ENCODE data around the gene KLHL22. TPM values are rescaled to one million over a fixed set of nuclear protein-coding genes. Genes with fewer than 3 reads are reported as not detected.
"Not testable (repeated sequence)": the region's sequence is repeated elsewhere in the genome, so short reads cannot be mapped to it uniquely, and the experiment has no call there.

The KLHL22 gene
- total RNA-seq, 1 experiment from 2014 or later: 29.4 TPM

DNA sequence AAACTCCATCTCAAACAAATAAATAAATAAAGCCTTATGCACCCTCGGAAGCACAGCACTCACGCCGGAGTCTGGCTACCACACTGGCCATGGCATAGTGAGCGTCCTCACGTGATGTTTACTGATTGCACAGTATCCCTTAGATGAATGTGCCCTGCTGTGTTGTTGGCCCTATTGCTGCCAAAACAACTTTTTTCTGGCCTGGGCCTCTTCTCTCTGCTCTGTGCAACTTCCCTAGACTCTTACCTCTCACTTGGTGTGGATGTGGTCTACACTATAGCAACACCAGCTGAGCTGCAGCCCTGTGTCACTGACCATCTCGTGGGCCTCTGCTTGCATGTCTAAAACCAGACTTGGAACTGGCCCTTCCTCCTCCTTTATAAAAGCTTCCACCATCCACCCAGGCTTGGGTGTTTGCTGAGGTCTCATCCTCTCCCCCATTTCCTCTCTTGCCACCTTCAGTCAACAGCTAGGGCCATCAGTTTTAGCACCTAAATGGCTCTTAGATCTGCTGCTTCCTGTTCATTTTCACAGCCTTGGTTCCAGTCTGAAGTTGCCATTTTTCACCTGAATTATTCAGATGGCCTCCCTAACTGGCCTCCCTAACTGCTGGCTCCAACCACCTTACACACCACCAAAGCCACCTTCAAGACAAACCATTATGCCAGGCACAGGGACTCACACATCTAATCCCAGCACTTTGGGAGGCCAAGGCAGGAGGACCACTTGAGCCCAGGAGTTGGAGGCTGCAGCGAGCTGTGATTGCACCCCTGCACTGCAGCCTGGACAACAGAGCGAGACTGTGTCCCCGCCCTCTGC, 92.4 kb downstream of the KLHL22 start:
- DNase-seq (ENCODE audit: low read depth): no peak

GRCh38 chr22:20401376-20402014, 94.1 kb downstream of the KLHL22 start:
- no peak for DNase-seq (ENCODE audit: low read depth)

DNA sequence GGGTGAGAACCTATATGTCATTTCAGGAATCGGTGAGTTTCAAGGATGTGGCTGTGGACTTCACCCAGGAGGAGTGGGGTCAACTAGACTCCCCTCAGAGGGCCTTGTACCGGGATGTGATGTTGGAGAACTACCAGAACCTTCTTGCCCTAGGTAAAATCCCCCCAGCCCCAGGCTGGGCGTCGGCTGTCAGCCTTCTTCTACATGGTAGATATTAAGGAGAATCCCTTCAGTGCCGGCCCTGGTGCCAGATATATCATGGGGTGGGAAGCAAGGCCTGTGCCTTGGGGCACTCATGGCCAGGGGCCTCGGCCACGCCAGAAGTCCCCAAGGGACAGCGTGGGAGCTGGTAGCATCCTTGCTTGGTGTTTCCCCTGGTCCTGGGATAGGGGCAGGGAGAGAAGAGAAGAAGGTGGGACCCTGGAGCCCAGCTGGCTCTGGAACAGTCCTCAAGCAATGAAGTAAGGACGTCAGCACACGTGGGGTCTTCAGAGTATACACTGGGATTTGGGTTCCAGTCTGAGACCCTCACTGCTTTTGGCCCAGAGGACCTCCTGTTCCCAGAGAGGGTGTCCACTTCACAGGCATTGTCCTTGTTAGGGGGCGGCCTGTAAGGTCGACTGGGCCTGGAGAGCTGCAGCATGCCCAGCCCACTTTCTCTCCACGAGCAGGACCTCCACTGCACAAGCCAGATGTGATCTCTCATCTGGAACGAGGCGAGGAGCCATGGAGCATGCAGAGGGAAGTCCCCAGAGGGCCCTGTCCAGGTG, 94.8 kb downstream of the KLHL22 start:
- DNase-seq (ENCODE audit: low read depth): no peak

GRCh38 chr22:20399866-20400605, 95.6 kb downstream of the KLHL22 start:
- no peak for DNase-seq (ENCODE audit: low read depth)

- DNase-seq (ENCODE audit: low read depth): no peak
These were observed 97.2 kb downstream of the KLHL22 start for GRCh38 chr22:20398420-20398819.

GRCh38 chr22:20397498-20397897, 98.1 kb downstream of the KLHL22 start:
- DNase-seq (ENCODE audit: low read depth): no peak

DNA sequence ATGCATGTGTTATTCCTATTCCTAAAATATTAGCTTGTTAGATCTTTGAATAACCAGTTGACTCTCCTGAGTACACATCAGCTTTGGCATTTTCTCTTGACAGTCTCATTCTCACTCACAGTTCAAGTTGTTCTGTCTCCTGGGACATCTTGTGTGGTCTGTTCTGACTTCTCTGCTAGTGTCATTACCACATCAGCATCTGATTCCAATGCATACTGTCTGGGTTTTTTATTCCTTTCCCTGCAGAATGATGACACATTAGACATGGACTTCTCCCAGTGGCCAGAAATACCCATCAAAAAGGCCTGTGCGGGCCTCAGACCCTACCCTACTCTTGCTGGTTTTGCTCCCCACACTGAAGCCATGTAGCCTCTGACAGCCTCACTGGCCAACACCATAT, 99.0 kb downstream of the KLHL22 start:
- DNase-seq (ENCODE audit: low read depth): peak; percentile 71

DNA sequence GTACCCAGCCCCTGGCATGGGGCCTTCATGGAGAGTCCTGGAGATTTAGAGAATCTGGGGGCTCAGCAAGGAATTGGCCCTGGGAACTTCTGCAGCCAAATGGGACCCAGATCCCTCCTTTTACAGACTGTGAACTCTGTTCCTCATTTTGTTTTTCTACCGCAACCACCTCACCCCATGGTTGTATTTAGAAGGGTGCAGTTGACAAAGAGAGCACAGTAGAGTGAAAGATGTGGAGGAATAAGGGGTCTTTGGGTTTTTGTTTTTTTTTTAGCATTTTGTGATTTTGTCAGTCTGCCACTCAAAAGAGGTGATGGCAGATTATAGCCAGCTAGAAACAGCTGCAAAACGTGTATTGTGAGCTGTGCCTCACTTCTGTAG, 99.7 kb downstream of the KLHL22 start:
- no peak for DNase-seq (ENCODE audit: low read depth)

GRCh38 chr22:20395181-20395906, 100.3 kb downstream of the KLHL22 start:
- DNase-seq (ENCODE audit: low read depth): no peak

DNA sequence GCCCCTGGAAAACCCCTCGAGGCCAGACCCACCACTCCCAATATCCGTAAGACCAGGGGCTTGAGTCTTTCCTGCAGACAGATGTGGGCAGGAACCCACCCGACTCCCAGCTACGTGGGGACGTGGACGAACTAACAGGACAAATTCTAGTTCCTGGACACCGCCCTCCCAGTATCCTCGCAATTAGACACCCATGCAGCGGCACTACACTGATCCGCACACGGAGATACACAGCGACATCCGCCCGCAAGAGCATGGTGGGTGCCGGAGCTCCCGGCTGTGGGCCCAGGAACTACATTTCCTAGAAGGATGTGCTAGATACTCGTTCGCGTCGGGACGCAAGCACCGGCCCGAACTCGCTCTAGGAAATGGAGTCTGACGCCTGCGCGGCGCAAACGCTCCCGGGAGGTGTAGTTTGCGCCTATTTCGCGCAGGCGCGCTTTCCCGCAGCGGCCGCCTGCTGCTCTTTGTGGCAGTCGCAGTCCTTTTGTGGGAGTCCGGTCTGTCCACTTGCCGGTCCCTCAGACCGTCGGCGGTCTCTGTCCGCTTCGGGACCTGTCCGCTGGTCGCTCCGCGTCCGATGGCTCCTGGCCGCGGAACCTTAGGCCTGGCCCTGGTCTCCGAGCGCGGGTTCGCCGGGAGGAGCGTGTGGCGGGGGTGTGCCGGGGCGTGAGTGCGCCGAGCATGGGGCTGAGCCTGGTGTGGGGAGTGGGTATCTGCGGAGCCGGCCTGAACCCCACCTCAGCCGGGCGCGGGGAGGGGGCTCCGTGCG, 101.7 kb downstream of the KLHL22 start, which contains the start of gene ZNF74:
Gene ZNF74 (plus strand): TSS at position 447 of the 772 bp plus-strand sequence. CDS start 478 bp downstream, outside the sequence.
- DNase-seq (ENCODE audit: low read depth): peak; percentile 92

DNA sequence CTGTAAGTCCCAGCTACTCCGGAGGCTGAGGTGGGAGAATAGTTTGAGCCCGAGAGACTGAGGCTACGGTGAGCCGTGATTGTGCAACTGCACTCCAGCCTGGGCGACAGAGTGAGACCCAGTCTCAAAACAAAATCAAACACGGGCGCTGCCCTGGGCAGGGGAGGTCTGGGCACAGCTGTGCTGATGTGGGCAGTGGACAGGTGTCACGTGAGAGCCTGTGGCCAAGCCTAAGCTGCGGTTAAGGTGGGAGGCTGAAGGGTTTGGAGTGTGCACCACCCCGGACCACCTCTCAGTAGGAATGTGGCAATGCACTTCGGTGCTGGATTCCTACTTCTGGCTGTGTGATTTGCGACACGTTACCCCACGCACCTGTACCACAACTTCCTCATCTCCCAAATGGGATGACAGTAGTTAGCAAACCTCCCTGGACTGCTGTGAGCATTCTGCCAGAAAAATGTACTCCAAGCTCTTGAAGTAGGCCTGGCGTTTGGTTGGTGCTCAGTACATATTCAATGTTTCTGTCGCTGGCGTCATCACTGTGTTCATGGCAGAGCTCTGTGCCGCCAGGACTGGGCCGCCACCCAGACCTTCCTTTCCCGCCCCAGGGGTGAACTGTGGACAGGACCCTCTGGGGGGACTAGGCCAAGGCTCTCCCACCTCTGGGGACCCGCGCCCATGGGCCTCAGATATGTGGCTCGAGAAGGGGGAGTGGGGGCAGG, 102.5 kb downstream of the KLHL22 start:
- no peak for DNase-seq (ENCODE audit: low read depth)

DNA sequence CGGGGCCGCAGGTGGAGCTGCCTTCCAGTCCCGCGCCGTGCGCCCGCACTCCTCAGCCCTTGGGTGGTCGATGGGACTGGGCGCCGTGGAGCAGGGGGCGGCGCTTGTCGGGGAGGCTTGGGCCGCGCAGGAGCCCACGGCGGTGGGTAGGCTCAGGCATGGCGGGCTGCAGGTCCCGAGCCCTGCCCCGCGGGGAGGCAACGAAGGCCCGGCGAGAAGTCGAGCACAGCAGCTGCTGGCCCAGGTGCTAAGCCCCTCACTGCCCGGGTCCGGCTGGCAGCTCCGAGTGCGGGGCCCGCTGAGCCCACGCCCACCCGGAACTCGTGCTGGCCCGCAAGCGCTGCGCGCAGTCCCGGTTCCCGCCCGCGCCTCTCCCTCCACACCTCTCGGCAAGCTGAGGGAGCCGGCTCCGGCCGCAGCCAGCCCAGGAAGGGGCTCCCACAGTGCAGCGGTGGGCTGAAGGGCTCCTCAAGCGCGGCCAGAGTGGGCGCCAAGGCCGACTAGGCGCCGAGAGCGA, 103.2 kb downstream of the KLHL22 start:
- not testable (repeated sequence) for DNase-seq (ENCODE audit: low read depth)

Other genes starting within 250 kb of the KLHL22 start
- gene RTN4R, start 227.5 kb downstream of the KLHL22 start, total RNA-seq (2014; rRNA removed): 0.63 TPM in 1 of 2 replicates, not detected in the other
- 78.0 and 82.5 TPM in 2 replicates for gene DGCR6L, start 175.7 kb downstream of the KLHL22 start, total RNA-seq (2014; rRNA removed)
- 9.8 and 9.9 TPM in 2 replicates for gene ZNF74, start 101.6 kb downstream of the KLHL22 start, total RNA-seq (2014; rRNA removed)
- 13.3 and 18.0 TPM in 2 replicates for gene SCARF2, start 58.0 kb downstream of the KLHL22 start, total RNA-seq (2014; rRNA removed)
- gene MED15, start 11.8 kb upstream of the KLHL22 start, total RNA-seq (2014; rRNA removed): 32.4 and 42.1 TPM in 2 replicates

Data from LHCN-M2 (cell line).